ENCODE measurements around the gene PER2.

Gene PER2

DNA sequence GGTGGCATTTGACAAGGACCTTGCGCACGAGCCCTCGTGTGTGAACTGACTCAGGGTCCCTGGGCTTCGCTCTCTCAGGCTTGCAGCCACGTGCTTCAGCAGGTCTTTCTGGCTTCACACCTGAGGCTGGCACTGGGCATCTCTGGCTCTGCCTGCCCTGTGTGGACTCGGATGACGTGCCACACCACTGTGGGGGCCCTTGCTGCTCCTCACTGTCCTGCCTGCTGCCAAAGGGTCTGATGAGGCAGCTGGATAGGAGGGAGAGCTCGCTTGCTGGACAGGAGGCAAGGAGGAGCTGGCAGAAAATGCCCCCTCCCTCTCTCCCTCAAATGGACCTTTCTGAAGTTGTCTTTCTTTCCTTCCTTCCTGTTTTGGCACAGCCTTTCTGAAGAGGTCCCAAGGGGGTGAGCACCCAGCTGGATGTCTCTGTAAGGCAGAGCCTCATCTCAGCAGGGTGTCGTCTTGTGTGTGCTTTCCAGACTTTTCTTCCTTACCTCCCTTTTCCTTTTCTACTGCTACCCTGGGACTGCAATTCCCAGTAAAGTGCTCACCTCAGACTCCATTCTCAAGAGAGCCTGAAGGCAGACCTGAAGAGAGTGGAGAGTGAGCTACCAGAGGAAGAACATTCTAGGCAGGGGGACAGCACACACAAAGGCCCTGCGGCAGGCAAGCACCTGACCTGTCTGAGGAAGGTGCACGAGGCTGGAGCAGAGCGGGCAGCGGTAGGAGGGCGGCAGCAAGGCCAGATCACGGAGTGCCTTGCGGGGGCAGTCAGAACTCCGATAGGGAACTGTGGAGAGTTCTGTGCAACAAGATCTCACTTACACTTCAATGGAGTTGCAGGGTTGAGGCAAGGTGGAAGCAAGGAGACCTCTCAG is 5.3 kb downstream of the PER2 start:
- peak overlapping the region; percentile 96 for H3K27ac ChIP-seq
- no peak for TF ChIP-seq CTCF (conservative IDR thresholded peaks at IDR 0.05)

GRCh38 chr2:238281826-238282480 is 6.5 kb downstream of the PER2 start:
- peak overlapping the region; percentile 9; the same call in 1 of the 2 replicates for H3K27ac ChIP-seq
- no peak for TF ChIP-seq CTCF (conservative IDR thresholded peaks at IDR 0.05)

- TF ChIP-seq CTCF (conservative IDR thresholded peaks at IDR 0.05) = no peak
- H3K27ac ChIP-seq = no peak overlapping the region
These were observed 8.2 kb downstream of the PER2 start for GRCh38 chr2:238280083-238280825.

- TF ChIP-seq CTCF (conservative IDR thresholded peaks at IDR 0.05) = no peak
These were observed 9.1 kb downstream of the PER2 start for GRCh38 chr2:238279324-238279682.

GRCh38 chr2:238278626-238279323 is 9.6 kb downstream of the PER2 start:
- no peak overlapping the region for H3K27ac ChIP-seq
- no peak for TF ChIP-seq CTCF (conservative IDR thresholded peaks at IDR 0.05)

More at GRCh38 chr2:238279324-238279682, 9.1 kb downstream of the PER2 start:
- H3K27ac ChIP-seq = no peak overlapping the region

GRCh38 chr2:238277695-238278094 is 10.7 kb downstream of the PER2 start:
- peak; percentile 15; the same call in 1 of the 2 replicates for TF ChIP-seq CTCF (conservative IDR thresholded peaks at IDR 0.05)
- H3K27ac ChIP-seq = no peak overlapping the region

Data from VCaP (cell line).